LNCaP clone FGC (cell line): ENCODE data around the gene APOF.
"Not testable (repeated sequence)": the region's sequence is repeated elsewhere in the genome, so short reads cannot be mapped to it uniquely, and the experiment has no call there.

ENCODE experiments used
- DNase-seq: peaks from one replicate; pipeline ENCODE4 v3.0.0-alpha.2; 2011; ENCODE audit warnings: low read depth
- H3K4me3 ChIP-seq: 2 replicates; pipeline ENCODE4 v1.5.1; 2011; ENCODE audit warnings: mild to moderate bottlenecking, low read depth, low read length, control low read depth
- CTCF ChIP-seq: IDR thresholded peaks from 2 replicates; pipeline ENCODE4 v1.5.1; 2012; ENCODE audit warnings: mild to moderate bottlenecking; ENCODE audit not compliant: control insufficient read depth, insufficient read depth; ENCODE audit errors: extremely low read depth

Gene APOF

GRCh38 chr12:56361487-56362129, 1.0 kb downstream of the APOF start:
- H3K4me3 ChIP-seq, result peak overlapping the region; percentile 61
- no peak for DNase-seq
- TF ChIP-seq CTCF, result no peak

GRCh38 chr12:56359851-56360767, 2.5 kb downstream of the APOF start, which contains the start of gene STAT2:
Gene STAT2 (minus strand): TSS chr12:56360107. CDS start chr12:56356571, 3,536 bp downstream.
- DNase-seq, result peak; percentile 99
- no peak for TF ChIP-seq CTCF
- peak within 1 kb of the TSS; percentile 61 for H3K4me3 ChIP-seq

- DNase-seq, result no peak
- no peak for TF ChIP-seq CTCF
- H3K4me3 ChIP-seq, result peak overlapping the region; percentile 61
Measured at GRCh38 chr12:56358836-56359532, 3.7 kb downstream of the APOF start.

GRCh38 chr12:56351325-56351724, 11.3 kb downstream of the APOF start:
- DNase-seq, result no peak
- H3K4me3 ChIP-seq, result no peak overlapping the region
- TF ChIP-seq CTCF, result no peak

GRCh38 chr12:56350662-56351061, 12.0 kb downstream of the APOF start:
- H3K4me3 ChIP-seq, result no peak overlapping the region
- TF ChIP-seq CTCF, result no peak
- no peak for DNase-seq

GRCh38 chr12:56348776-56349175, 13.9 kb downstream of the APOF start:
- H3K4me3 ChIP-seq, result no peak overlapping the region
- DNase-seq, result no peak
- no peak for TF ChIP-seq CTCF

- not testable (repeated sequence) for H3K4me3 ChIP-seq, DNase-seq
Measured at GRCh38 chr12:56347255-56347654, 15.4 kb downstream of the APOF start.
